ENCODE measurements around the gene PSMD8.

DNA sequence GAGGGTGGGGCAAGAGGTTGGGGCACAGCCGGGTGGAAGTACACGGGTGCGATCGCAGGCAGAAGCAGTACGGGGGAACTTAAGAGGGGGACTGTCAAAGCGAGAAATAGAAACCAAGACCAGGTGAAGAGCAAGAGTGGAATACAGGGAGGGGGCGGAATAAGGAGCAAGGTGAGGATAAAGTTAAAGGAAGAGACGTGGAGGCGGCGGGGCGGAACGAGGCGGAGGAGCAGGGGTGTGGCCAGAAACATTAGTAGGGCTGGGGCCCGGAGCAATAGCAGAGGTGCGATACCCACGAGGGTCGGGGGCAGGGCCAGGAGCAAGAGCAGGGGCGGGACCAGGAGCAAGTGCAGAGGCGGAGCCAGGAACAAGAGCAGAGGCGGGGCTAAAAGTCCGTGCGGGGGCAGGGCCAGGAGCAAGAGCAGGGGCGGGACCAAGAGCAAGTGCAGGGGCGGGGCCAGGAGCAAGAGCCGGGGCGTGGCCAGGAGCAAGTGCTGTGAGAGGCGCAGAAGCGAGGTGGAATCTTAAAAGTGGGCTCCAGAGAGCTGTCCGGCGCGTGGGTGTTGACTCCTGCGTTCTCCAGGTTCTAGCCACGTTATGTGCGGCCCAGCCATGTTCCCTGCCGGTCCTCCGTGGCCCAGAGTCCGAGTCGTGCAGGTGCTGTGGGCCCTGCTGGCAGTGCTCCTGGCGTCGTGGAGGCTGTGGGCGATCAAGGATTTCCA is 37.6 kb upstream of the PSMD8 start:
- TF ChIP-seq POLR2A (IDR thresholded peaks at IDR 0.05): no peak
- TF ChIP-seq, protein P1, sequence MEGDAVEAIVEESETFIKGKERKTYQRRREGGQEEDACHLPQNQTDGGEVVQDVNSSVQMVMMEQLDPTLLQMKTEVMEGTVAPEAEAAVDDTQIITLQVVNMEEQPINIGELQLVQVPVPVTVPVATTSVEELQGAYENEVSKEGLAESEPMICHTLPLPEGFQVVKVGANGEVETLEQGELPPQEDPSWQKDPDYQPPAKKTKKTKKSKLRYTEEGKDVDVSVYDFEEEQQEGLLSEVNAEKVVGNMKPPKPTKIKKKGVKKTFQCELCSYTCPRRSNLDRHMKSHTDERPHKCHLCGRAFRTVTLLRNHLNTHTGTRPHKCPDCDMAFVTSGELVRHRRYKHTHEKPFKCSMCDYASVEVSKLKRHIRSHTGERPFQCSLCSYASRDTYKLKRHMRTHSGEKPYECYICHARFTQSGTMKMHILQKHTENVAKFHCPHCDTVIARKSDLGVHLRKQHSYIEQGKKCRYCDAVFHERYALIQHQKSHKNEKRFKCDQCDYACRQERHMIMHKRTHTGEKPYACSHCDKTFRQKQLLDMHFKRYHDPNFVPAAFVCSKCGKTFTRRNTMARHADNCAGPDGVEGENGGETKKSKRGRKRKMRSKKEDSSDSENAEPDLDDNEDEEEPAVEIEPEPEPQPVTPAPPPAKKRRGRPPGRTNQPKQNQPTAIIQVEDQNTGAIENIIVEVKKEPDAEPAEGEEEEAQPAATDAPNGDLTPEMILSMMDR (IDR thresholded peaks at IDR 0.05): no peak
- TF ChIP-seq EP300 (IDR thresholded peaks at IDR 0.05): no peak
- TF ChIP-seq POLR2AphosphoS5 (IDR thresholded peaks at IDR 0.05): no peak
